ENCODE measurements around the gene TMEM258.

The TMEM258 gene

DNA sequence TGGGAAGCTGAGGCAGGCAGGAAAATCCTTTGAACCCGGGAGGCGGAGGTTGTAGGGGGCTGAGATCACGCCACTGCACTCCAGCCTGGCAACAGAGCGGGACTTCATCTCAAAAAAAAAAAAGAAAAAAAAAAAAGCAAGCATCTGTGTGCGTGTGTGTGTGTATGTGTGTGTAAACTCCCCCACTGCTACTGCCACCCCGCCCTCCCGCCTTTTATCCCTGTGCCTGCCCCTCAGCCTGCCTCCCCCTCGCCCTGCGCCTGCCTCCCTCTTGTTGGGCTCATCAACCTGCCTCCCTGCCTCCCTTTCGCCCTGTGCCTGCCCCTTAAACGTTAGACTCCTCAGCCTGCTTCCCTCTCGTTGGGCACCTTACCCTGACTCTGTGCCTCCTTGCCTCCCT lies 18.0 kb downstream of the TMEM258 start:
- no peak for DNase-seq

DNA sequence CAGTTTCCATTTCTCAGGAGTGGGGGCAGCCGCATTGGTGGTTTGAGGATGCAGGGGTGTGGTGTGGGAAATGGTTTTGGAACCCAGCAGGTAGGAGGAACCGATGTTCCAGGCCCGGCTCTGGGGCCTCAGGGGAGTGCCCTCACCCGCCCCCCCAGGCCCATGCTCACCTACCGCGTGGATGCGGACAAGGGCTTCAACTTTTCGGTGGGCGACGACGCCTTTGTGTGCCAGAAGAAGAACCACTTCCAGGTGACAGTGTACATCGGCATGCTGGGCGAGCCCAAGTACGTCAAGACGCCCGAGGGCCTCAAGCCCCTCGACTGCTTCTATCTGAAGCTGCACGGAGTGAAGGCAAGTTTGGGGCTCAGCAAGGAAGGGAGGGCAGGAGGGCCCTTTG lies 18.6 kb downstream of the TMEM258 start:
- DNase-seq, result no peak

DNA sequence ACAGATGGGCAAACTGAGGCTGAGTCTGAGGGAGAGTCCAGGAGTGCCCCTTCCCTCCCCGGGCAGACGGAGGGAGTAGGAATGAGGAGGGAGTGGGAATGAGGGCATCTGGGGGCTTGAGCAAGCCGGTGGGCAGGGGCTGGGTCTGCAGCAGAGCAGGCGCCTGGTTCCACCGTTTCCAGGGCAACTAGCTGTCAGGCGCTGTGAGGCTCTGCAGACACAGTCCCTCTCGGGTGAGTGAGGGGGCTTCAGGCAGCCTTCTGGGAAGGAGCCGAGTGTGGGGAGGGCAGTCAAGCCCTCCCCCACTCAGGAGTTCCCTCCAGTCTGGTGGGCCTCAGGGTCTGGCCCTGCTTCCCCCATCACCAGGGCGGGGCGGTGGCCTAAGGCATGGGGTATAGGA lies 19.0 kb downstream of the TMEM258 start:
- no peak for DNase-seq

DNA sequence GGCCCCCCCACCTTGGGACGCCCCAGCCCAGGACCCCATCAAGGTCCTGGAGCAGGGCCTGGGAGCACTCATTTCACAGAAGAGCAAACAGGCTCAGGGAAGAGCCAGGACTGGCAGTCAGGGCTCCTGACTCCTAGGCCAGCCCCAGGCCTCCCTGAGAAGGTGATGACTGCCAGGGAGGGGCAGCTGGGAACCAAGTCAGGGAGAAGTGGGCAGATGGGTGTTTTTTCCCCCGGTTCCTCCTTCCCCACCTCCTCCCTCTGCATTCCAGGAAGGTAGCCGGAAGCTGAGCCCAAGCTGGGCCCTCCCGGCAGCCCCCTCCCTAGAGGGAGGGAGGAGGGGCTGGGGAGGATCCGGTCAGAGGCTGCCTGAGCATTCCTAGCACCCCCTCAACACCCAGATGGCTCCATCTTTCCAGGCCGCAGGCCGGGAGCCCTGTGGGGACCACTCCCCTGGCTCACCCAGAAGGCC lies 20.4 kb downstream of the TMEM258 start:
- no peak for DNase-seq

DNA sequence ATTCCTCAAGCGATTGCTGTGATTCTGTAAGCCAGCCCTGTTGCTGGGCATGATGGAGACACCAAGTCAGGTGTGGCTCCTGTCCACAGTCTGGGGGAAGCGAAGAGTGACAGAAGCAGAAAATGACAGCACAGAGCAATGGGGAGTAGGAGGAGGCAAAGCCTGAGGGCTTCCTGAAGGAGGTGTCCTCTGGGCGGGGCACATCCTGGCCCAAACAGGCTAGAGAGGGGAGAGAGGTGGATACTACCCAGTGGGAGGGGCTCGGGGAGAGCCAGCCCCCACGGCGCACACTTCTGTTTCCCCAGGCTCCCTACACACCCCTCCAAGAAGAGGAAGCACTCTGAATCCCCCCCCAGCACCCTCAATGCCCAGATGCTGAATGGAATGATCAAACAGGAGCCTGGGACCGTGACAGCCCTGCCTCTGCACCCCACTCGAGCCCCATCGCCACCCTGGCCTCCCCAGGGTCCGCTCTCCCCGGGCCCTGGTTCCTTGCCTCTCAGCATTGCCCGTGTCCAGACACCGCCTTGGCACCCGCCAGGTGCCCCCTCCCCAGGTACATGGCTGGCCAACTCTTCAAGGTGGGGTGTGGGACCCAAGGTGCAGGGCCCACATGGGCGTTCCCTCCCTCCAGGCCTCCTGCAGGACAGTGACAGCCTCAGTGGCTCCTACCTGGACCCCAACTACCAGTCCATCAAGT lies 21.1 kb downstream of the TMEM258 start:
- DNase-seq, result no peak

DNA sequence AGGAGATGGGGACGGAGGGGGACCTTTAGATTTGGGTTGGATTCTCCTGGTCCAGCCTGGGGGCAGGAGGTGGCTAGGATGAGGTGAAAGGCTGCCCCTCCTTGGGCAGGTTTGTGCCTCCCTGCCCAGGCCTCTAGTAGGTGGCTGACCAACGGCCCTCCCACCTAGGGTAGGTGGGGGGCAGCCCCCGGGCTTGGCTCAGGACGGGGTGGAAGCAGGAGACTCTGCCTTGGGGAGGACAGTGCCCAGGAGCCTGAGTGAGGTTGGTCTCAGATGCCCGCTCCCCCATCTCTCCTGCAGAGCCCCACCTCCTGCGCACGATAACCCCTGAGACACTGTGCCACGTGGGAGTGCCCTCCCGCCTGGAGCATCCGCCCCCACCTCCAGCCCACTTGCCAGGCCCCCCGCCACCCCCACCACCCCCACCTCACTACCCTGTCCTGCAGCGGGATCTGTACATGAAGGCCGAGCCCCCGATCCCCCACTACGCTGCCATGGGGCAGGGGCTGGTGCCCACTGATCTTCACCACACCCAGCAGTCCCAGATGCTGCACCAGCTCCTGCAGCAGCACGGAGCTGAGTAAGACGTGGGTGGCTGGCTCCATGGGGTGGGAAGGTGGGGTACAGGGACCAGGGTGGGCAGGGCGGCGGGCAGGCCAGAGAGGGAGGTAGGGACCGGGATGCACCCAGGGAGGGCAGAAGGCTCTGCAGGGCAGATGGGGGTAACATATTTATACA lies 22.3 kb downstream of the TMEM258 start:
- DNase-seq, result no peak

DNA sequence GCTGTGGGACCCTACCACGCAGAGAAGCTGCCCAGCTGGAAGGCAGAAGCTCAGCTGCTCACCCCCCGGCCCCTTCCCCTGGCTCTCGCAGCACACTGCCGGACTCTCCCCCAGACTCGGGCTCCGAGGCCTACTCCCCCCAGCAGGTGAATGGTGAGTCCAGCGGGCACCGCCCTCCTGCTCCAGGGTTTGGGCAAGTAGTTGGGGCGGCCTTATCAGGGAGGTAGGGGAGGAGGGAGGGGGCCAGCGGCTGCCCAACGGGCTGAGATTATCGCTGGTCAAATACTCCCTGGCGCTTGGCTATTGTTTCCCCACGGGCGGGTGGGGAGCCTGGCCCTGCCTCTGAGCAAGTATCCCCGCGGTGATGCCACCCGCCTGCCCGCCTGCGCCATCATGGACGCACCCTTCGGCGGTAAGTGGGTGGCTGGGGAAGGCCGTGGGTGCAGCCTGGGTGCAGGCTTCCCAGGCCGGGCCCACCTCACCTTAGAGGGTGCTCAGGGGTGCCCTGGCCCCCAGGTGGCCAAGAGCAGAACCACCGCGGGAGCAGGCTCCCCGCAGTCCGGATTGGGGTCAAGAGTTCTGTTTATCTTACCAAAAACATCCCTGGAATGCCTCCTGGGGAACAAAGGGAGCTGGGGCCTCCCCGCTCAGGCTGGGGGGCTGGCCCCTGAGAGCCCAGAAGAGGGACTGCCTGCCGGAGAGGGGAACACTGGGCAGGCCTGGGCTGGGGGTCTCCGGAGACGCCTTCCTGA lies 23.1 kb downstream of the TMEM258 start:
- no peak for DNase-seq

DNA sequence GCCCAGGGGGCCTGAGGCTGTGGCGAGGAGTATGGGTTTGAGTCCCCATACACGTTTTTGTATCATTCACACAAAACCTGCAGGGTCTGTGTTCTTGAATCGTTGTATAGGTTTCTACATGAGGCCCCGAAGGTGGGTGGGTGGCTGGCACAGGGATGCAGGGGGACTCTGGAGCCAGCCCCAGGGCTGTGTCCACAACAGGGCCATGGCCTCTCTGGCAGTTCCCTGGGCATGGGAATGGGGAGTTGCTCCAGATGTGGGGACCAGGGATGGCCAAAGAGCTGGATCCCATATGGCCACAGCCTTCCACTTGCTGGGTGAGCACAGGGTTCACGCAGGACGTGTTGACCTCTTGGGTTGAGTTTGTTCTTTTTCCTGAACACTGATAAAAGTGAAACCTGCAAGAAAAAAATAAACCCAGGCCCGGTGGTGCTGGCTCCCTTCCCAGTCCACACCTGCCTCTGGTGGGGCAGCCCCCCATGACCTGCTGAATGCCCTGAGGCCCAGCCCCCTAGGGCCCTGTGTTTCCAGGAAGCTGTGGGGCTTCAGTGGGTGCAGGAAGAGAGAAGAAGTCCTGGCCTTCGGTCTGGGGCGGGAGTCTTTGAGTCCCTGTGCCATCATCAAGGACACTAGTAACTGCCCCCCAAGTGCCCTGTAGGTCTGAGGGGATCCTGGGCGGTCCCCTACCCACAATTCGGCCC lies 23.9 kb downstream of the TMEM258 start:
- DNase-seq, result no peak

DNA sequence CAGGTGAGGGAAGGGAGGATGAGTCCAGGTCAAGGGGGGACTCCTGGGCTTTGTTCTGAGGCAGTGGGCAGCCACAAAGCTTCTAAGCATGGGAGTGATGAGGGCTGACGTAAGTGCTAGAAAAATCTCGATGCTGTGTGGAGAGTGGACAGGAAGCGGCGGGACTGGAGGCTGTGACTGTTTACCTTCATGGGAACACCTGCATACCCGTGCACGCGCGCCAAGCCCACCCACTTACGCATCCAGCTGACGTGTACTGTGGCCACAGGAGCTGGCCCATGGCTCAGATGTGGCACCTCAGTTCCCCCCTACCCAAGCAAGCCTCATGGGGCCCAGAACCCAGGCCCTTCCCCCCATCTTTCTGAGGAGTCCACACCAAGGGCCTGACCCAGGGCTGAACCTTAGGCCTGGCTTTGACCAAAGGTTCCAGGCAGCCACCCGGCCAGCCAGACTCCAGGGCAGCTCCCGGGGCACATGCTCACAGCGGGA lies 26.0 kb downstream of the TMEM258 start:
- no peak for DNase-seq

DNA sequence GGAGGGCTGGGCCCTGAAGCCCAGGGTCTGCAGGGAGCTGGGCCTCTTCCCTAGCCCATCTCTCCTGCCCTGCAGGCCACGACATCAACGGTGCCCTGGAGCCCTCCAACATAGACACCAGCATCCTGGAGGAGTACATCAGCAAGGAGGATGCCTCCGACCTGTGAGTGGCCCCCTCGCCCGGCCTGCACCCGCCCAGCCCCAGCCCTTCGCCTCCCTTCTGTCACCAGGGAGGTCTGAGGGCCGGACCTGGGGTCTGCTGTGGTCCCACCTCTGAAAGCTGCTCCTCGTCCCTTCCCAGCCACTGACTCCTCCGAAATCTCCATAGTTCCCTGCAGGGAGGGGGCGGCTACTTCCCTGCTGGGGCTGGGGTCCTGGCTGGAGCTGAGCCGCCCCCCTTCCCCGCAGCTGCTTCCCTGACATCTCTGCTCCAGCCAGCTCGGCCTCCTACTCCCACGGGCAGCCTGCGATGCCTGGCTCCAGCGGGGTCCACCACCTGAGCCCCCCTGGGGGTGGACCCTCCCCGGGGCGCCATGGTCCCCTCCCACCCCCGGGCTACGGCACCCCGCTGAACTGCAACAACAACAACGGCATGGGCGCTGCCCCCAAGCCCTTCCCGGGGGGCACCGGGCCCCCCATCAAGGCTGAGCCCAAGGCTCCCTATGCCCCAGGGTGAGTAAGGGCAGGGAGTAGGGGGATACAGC lies 26.7 kb downstream of the TMEM258 start:
- DNase-seq, result no peak

DNA sequence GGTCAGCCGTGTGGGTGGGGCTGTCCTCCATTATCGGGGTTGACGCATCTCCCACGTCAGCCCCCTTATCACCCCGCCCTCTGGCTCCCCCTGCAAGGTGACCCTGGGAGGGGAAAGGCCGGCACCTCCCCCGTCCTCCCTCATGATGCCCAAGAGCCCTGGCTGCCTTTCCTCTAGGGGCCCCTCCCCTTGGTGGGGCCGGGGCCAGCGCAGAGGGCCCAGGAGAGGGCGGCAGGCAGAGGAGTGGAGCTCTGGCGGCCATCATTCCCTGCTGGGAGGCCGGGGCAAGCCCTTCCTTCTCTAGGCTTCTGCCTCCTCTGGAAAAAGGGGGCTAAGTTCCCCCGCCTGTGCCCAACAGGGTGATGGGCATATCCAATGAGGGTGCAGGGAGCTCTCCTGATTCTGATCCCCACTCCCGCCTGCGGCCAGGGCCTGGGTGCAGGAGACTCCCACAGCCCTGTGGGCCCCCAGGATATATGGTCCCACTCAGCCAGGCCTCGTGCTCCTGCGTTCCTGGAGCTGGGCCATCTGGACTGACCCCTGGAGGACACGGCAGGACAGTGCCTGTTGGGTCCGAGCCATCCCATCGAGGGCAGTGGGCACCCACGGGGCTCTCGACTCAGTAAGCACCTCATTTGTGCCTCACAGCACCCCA lies 27.7 kb downstream of the TMEM258 start:
- DNase-seq, result no peak

DNA sequence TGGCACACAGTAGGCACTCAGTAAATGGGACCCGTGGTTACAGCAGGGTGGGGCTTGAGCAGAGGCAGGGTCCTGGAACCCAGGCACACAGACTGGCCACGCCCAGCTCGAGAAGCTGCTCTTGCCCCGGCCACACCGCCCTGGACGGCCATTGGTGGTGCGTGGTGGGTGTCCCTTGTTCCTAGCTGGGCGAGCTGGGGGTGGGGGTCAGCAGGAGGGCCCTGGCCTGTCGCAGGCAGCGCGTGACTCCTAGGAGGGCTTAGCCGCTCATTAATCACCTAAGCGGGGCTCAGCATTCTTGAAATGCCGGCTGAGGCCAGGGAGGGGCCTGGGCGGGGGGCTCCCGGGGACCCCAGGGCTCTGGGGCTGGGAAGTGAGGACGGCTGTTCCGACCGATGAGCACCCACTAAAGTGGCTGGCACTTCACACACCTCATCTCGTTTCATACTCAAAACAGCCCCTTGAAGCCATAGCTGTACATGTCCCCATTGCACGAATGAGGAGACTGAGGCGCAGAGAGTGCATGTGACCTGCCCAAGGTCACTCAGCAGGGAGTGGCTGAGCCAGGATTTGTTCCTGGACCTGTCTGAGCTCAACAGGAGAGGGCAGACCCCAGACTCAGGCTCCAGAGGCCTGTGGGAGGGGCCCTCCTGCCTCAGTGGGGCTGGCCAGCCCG lies 28.3 kb downstream of the TMEM258 start:
- DNase-seq, result no peak

DNA sequence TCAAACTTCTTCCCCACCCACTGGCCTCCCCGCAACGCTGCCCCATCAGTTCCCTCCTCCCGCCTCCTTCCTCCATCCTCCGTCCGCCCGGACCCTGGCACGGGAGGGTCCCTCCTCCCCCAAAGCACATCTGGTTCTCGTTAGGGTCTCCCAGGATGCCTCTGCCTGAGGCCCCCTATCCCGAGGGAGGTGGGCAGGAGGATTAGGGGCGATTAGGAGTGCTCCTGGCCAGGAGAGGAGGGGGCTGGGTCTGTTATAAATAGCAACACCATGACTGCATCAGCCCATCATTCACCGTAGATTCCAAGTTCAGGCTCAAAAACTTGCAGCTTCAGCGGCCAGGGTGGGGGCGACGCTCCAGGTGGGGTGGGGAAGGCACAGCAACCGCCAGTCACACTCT lies 29.6 kb downstream of the TMEM258 start:
- DNase-seq, result no peak

DNA sequence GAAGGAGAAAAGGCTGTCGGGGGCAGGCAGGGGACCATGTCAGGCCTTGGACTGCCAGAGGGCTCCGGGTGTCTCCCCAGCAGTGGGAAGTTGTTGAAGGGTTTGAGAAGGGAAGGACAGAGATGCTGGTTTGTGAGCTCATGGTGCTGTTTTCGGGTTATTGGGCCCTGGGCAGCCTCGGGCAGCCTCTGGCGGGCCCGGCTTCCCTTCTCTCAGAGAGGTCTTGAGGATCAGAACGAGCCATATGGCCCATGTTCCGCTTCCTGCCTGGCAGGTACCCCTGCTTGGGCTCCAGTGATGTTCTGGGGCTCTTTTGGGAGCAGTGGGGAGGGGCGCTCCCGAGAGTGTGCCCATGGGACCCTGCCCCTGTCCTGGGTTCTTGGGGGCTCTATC lies 30.2 kb downstream of the TMEM258 start:
- DNase-seq, result no peak

DNA sequence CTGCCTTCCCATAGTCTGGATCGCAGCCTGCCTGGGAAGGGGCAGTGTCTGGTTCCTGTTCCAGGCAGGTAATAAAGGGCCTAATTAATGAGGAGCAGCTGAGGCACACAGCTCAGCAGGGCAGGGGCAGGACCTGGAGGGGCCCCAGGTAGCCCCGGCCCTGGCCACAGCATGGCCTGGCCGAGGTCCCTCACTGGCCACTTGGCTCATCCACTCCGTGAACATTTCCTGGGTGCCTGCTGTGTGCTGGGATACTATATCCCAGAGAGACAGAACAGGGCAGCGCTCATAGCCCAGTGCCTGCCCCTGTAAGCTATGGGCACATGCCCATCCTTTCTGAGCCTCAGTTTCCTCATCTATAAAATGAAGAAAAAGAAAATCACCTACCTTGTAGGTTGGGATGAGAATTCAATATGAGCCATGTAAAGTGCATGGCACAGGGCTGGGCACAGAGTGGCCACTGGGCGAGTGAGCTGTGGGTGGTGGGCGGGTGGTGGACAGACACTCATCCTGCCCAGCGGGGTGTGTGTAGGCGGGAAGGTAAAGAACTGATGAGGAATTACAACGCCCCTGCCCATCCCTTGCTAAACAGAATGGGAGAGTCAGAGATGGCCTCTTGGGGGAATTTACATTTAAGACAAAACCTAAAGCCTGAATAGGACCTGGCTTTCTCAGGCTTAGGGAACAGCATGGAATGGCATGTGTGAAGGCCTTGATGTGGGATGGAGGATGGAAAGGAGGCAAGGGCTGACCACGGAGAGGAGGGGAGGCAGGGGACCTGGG lies 30.8 kb downstream of the TMEM258 start:
- DNase-seq, result no peak

DNA sequence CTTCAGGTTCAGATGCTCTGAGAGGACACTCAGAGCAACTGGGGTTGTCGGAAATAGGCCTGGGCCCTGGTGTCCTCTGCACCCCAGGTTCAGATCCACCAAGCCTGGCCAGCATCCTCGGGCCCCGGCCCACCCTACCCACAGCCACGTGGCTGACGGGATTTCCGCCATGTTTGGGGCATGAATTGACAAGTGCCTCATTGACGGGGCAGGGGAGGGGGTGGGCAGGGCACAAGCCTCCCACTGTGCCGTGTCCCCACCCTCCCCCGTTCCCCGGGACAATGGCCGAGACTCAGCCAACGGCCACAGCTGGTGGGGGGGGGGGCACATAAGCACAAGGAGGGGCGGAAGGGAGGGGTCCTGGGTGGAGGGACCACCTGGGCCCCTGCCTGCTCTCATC lies 31.5 kb downstream of the TMEM258 start:
- DNase-seq, result no peak

DNA sequence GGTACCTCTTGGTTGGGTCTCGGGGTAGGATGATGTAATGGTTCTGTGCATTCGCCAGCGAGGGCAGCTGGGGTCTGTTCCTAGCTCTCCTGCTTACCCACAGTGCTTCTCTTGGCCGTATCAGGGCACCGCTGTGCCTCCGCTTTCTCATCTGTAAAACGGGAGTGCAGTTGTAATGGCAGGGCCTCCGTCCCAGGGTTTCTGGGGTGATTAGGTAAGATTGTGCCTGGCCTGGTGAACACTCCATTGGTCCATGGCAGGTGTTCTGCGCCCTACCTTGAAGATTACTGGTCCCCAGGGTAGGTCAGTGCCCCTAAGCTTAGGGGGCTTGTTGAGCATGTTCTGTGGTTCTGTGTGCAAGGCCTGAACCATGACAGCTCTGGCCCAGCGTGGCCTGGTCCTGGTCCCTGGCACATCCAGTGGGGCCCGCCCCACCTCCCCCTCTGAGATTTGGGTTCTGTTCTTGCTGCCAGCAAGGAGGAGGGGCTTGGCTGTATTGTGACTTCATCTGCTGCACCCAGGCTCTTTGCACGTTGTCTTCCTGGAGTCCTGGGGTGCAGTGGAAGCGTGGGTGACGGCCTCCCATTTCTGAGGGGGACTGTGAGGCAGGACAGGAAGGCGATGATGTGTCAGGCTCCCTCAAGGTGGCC lies 35.1 kb downstream of the TMEM258 start:
- DNase-seq, result no peak

DNA sequence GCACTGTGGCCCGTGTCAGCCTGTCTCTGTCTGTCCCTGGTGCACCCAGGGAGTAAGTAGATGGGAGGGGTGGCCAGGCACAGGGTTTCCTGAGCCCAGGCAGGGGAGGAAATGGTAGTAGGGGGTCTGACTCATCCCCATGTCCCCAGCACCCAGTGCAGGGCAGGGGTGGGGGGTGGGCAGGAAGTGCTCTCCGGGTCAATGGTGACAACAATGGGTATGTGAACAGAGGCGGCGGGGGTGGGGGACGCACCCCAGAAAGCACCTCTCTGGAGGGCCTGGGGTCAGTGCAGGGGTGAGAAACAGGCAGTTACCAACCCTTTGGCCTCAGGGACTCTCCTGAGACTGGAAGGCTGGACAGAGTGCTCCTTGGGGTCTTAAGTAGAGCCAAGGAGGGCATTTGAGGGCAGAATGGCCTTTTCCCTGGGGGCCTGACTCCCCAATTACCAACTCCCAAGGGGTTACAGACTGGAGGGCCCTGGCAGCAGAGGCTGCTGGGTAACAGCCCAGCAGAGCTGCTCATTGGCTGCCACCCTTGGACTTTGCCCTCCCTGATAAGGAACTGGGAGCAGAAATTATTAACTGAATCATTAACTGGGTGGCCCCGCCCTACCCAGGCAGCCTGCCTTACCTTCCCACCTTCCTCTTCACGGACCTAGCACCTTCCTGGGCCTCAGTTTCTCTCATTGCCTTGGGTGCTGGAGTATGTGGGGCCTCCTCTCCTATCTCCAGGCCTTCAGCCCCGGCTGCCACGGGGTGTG lies 35.8 kb downstream of the TMEM258 start:
- peak in 1 of 4 experiments; percentile 11 for DNase-seq

DNA sequence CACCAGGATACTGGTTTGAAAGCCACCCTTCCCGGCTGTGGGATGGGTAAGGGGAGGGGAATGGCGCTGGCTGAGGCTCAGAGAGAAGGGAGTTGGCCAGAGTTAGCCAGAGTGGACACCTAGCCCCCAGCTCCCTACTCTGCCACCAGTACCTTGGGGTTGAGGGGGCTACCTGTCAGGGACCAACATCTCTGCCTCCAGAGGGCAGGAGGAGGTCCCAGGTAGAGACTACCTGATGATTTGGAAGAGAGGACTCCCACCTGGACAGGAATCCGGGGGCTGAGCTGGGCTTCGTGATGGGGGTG lies 36.3 kb downstream of the TMEM258 start:
- no peak for DNase-seq
